H9 (cell line): ENCODE results near the gene SIVA1. TPM values are rescaled to one million over a fixed set of nuclear protein-coding genes. Genes with fewer than 3 reads are reported as not detected.

ENCODE experiments used
- DNase-seq: peaks from one replicate; pipeline ENCODE4 v3.0.0-alpha.2; 2017
- H2AFZ ChIP-seq: one replicate; pipeline ENCODE4 v1.6.1; 2013; ENCODE audit warnings: mild to moderate bottlenecking, low read length, control low read depth, moderate library complexity
- H2AK5ac ChIP-seq: 2 replicates; pipeline ENCODE4 v1.6.1; 2013; ENCODE audit warnings: low read length, control low read depth, mixed read lengths; ENCODE audit not compliant: insufficient read length
- H2BK120ac ChIP-seq: one replicate; pipeline ENCODE4 v1.6.1; 2013; ENCODE audit warnings: low read depth, mild to moderate bottlenecking, low read length, control low read depth, inconsistent platforms; ENCODE audit not compliant: poor library complexity, severe bottlenecking
- H2BK12ac ChIP-seq: 2 replicates; pipeline ENCODE4 v1.6.1; 2013; ENCODE audit warnings: low read length, control low read depth, mixed read lengths, low read depth; ENCODE audit not compliant: insufficient read length
- H2BK15ac ChIP-seq: 2 replicates; pipeline ENCODE4 v1.6.1; 2013; ENCODE audit warnings: low read depth, low read length, control low read depth
- H2BK20ac ChIP-seq: one replicate; pipeline ENCODE4 v1.6.1; 2013; ENCODE audit warnings: low read depth, mild to moderate bottlenecking, low read length, control low read depth, inconsistent platforms; ENCODE audit not compliant: poor library complexity, severe bottlenecking
- H2BK5ac ChIP-seq: 2 replicates; pipeline ENCODE4 v1.6.1; 2013; ENCODE audit warnings: low read length, control low read depth, mixed read lengths; ENCODE audit not compliant: insufficient read length
- H3K14ac ChIP-seq: 2 replicates; pipeline ENCODE4 v1.6.1; 2013; ENCODE audit warnings: low read length, control low read depth; ENCODE audit not compliant: insufficient read depth
- H3K18ac ChIP-seq: 2 replicates; pipeline ENCODE4 v1.6.1; 2013; ENCODE audit warnings: low read depth, mild to moderate bottlenecking, mixed read lengths, low read length, control low read depth; ENCODE audit not compliant: insufficient read length
- H3K23ac ChIP-seq: 2 replicates; pipeline ENCODE4 v1.6.1; 2013; ENCODE audit warnings: low read length, control low read depth, mixed read lengths, low read depth; ENCODE audit not compliant: insufficient read length
- H3K23me2 ChIP-seq: 2 replicates; pipeline ENCODE4 v1.6.1; 2013; ENCODE audit warnings: low read depth, mild to moderate bottlenecking, mixed read lengths, low read length, control low read depth; ENCODE audit not compliant: insufficient read length, poor library complexity, severe bottlenecking
- H3K27ac ChIP-seq: 2 replicates; pipeline ENCODE4 v1.5.1; 2013; ENCODE audit warnings: low read length, control low read depth, mixed read lengths, low read depth; ENCODE audit not compliant: insufficient read length
- H3K27me3 ChIP-seq: 2 replicates; pipeline ENCODE4 v1.6.1; 2013; ENCODE audit warnings: low read length, control low read depth, inconsistent platforms; ENCODE audit not compliant: insufficient read depth
- H3K4ac ChIP-seq: 2 replicates; pipeline ENCODE4 v1.6.1; 2013; ENCODE audit warnings: low read depth, mild to moderate bottlenecking, control low read depth, inconsistent platforms, low read length, moderate library complexity
- H3K4me1 ChIP-seq: 2 replicates; pipeline ENCODE4 v1.6.1; 2013; ENCODE audit warnings: low read length, control low read depth, inconsistent platforms; ENCODE audit not compliant: insufficient read depth
- H3K4me2 ChIP-seq: 2 replicates; pipeline ENCODE4 v1.6.1; 2013; ENCODE audit warnings: low read length, control low read depth, mixed read lengths; ENCODE audit not compliant: insufficient read length, insufficient read depth
- H3K56ac ChIP-seq: 2 replicates; pipeline ENCODE4 v1.6.1; 2013; ENCODE audit warnings: low read depth, mild to moderate bottlenecking, mixed read lengths, low read length, control low read depth; ENCODE audit not compliant: insufficient read length
- H3K79me1 ChIP-seq: 2 replicates; pipeline ENCODE4 v1.6.1; 2013; ENCODE audit warnings: low read depth, mild to moderate bottlenecking, moderate library complexity, low read length, control low read depth, inconsistent platforms; ENCODE audit not compliant: insufficient read depth, poor library complexity, severe bottlenecking
- H3K79me2 ChIP-seq: 2 replicates; pipeline ENCODE4 v1.6.1; 2013; ENCODE audit warnings: low read length, control low read depth, inconsistent platforms; ENCODE audit not compliant: insufficient read depth
- H3K9ac ChIP-seq: 2 replicates; pipeline ENCODE4 v1.6.1; 2013; ENCODE audit warnings: low read length, control low read depth, mixed read lengths; ENCODE audit not compliant: insufficient read length; ENCODE audit errors: extremely low read depth
- H3K9me3 ChIP-seq: one replicate; pipeline ENCODE4 v1.6.1; 2013; ENCODE audit warnings: low read depth, low read length, inconsistent platforms; ENCODE audit not compliant: control insufficient read depth
- H3T11ph ChIP-seq: one replicate; pipeline ENCODE4 v1.6.1; 2013; ENCODE audit warnings: mild to moderate bottlenecking, low read length, control low read depth, inconsistent platforms
- H4K20me1 ChIP-seq: one replicate; pipeline ENCODE4 v1.6.1; 2013; ENCODE audit not compliant: control insufficient read depth, insufficient read length, insufficient read depth
- H4K5ac ChIP-seq: 2 replicates; pipeline ENCODE4 v1.6.1; 2013; ENCODE audit warnings: low read depth, mild to moderate bottlenecking, mixed read lengths, low read length, control low read depth; ENCODE audit not compliant: insufficient read length
- H4K8ac ChIP-seq: replicated peaks from 2 replicates; pipeline ENCODE4 v1.6.1; 2013; ENCODE audit warnings: low read length, control low read depth, mixed read lengths, low read depth; ENCODE audit not compliant: insufficient read length
- H4K91ac ChIP-seq: 2 replicates; pipeline ENCODE4 v1.6.1; 2013; ENCODE audit warnings: low read depth, mild to moderate bottlenecking, moderate library complexity, mixed read lengths, low read length, control low read depth; ENCODE audit not compliant: insufficient read length
- H3K27ac Mint-ChIP-seq, 3 experiments: 2 replicates in 2 of 3; 3 replicates in 1 of 3; pipeline ENCODE4 v1.8.0; 2020 to 2021; ENCODE audit warnings: mixed read lengths in 3 of 3, mild to moderate bottlenecking in 1 of 3, moderate library complexity in 1 of 3
- H3K27me3 Mint-ChIP-seq: 2 replicates; pipeline ENCODE4 v1.8.0; 2021; ENCODE audit warnings: low read depth, mild to moderate bottlenecking, moderate library complexity, mixed read lengths
- H3K36me3 Mint-ChIP-seq, 3 experiments: 2 replicates in 2 of 3; 3 replicates in 1 of 3; pipeline ENCODE4 v1.8.0; 2020 to 2021; ENCODE audit warnings: low read depth in 3 of 3, mixed read lengths in 3 of 3; ENCODE audit not compliant: insufficient read depth in 1 of 3
- H3K4me1 Mint-ChIP-seq, 2 experiments: 2 replicates each; pipeline ENCODE4 v1.8.0; 2020; ENCODE audit warnings: mixed read lengths in 2 of 2
- H3K4me3 Mint-ChIP-seq, 2 experiments: 2 replicates in 1 of 2; 3 replicates in 1 of 2; pipeline ENCODE4 v1.8.0; 2020 to 2021; ENCODE audit warnings: mild to moderate bottlenecking in 2 of 2, mixed read lengths in 2 of 2, moderate library complexity in 1 of 2
- H3K9me3 Mint-ChIP-seq, 2 experiments: 2 replicates in 1 of 2; 3 replicates in 1 of 2; pipeline ENCODE4 v1.8.0; 2020; ENCODE audit warnings: mild to moderate bottlenecking in 2 of 2, mixed read lengths in 2 of 2, moderate library complexity in 1 of 2
- CTCF ChIP-seq: fragments of 200-600 bp; sonication (generic); conservative IDR thresholded peaks from 3 replicates; pipeline ENCODE4 v1.8.0; 2021; ENCODE audit warnings: antibody characterized with exemption, mild to moderate bottlenecking
- WGBS: extraction: QIAGEN DNeasy Blood & Tissue Kit; methylation state at CpG from one replicate; pipeline ENCODE4 v1.1.7; 2013; ENCODE audit warnings: missing lambda C conversion rate, low lambda C conversion rate, mixed read lengths; ENCODE audit not compliant: insufficient read length; ENCODE audit errors: extremely low coverage; 5-methylcytosine and 5-hydroxymethylcytosine counted together
- total RNA-seq: library from RNA; stranded (reverse); gene quantifications from 2 replicates; pipeline ENCODE4 v1.2.1, GENCODE V29; 2021

SIVA1 gene
- total RNA-seq, 1 experiment from 2014 or later = 125 TPM

GRCh38 chr14:104771918-104772706 is 19.2 kb downstream of the SIVA1 start:
- Histone ChIP-seq H3K27me3 (no peaks in the 10 kb centered on the region), H4K8ac (no peak overlapping the region), H3K56ac (no peak overlapping the region), H2BK120ac (no peak overlapping the region), H3K9ac (no peak overlapping the region), H3K9me3 (no peaks in the 10 kb centered on the region), H3T11ph (no peak overlapping the region), H3K14ac (no peak overlapping the region), H2BK12ac (no peak overlapping the region), H3K4me2 (no peak overlapping the region), H3K79me1 (no peaks in the 10 kb centered on the region), H3K79me2 (no peaks in the 10 kb centered on the region), H4K5ac (no peak overlapping the region), H2BK15ac (no peak overlapping the region), H3K4ac (no peak overlapping the region), H2BK5ac (no peak overlapping the region), H2AK5ac (no peak overlapping the region), H3K23ac (no peak overlapping the region), H4K20me1 (no peaks in the 10 kb centered on the region), H3K23me2 (peaks cover 2% of the 10 kb centered on the region), H3K18ac (no peak overlapping the region), H2AFZ (no peak overlapping the region), H3K27ac (no peak overlapping the region), H3K4me1 (no peaks in the 10 kb centered on the region), H2BK20ac (no peak overlapping the region), H4K91ac (no peak overlapping the region)
- no CpG with 5 or more reads among the region's 34 CpGs for WGBS
- peaks cover 34 to 51% (median 50%) of the 10 kb centered on the region in 3 experiments for H3K36me3 Mint-ChIP-seq
- H3K27me3 Mint-ChIP-seq = no peaks in the 10 kb centered on the region
- H3K4me3 Mint-ChIP-seq = no peak overlapping the region; a peak in 1 of 5 replicates
- peaks cover 13 to 15% of the 10 kb centered on the region in 2 experiments for H3K4me1 Mint-ChIP-seq
- DNase-seq = no peak
- H3K9me3 Mint-ChIP-seq = peaks cover 0 to 9% of the 10 kb centered on the region in 2 experiments; a peak in 4 of 5 replicates
- TF ChIP-seq CTCF = no peak
- no peak overlapping the region for H3K27ac Mint-ChIP-seq
